ENCODE data around the gene CAPG.

- TF ChIP-seq EZH2 (IDR thresholded peaks at IDR 0.05; ENCODE audit: insufficient read depth, poor library complexity, severe bottlenecking) = no peak
- TF ChIP-seq EZH2phosphoT487 (IDR thresholded peaks at IDR 0.05; ENCODE audit: insufficient read depth, low read depth) = no peak
Observed at GRCh38 chr2:85395912-85396475, 14.2 kb downstream of the CAPG start.

Data from GM23248 (cell line).